GM10847 (cell line): ENCODE results near the gene INSR.

ENCODE experiments used
- POLR2A ChIP-seq: IDR thresholded peaks from 2 replicates; pipeline ENCODE4 v1.6.1; 2011; ENCODE audit not compliant: insufficient read length; ENCODE audit errors: extremely low read depth

The INSR gene

GRCh38 chr19:7168941-7169340 is 125.3 kb downstream of the INSR start:
- no peak for TF ChIP-seq POLR2A

- TF ChIP-seq POLR2A = no peak
Observed at GRCh38 chr19:7161292-7161691, 132.9 kb downstream of the INSR start.

GRCh38 chr19:7159105-7159933 is 134.9 kb downstream of the INSR start:
- TF ChIP-seq POLR2A = no peak

- TF ChIP-seq POLR2A = no peak
Observed at GRCh38 chr19:7153022-7153421, 141.2 kb downstream of the INSR start.

GRCh38 chr19:7152568-7152967 is 141.6 kb downstream of the INSR start:
- TF ChIP-seq POLR2A = no peak

- no peak for TF ChIP-seq POLR2A
Observed at GRCh38 chr19:7149956-7150705, 144.1 kb downstream of the INSR start.

GRCh38 chr19:7145494-7145893 is 148.7 kb downstream of the INSR start:
- TF ChIP-seq POLR2A = no peak

GRCh38 chr19:7142771-7143170 is 151.4 kb downstream of the INSR start:
- no peak for TF ChIP-seq POLR2A

- no peak for TF ChIP-seq POLR2A
Observed at GRCh38 chr19:7140137-7140536, 154.1 kb downstream of the INSR start.

- no peak for TF ChIP-seq POLR2A
Observed at GRCh38 chr19:7139095-7139494, 155.1 kb downstream of the INSR start.

GRCh38 chr19:7138402-7138801 is 155.8 kb downstream of the INSR start:
- no peak for TF ChIP-seq POLR2A

GRCh38 chr19:7137120-7137519 is 157.1 kb downstream of the INSR start:
- no peak for TF ChIP-seq POLR2A

GRCh38 chr19:7132054-7132453 is 162.2 kb downstream of the INSR start:
- no peak for TF ChIP-seq POLR2A

GRCh38 chr19:7130043-7130442 is 164.2 kb downstream of the INSR start:
- TF ChIP-seq POLR2A = no peak

GRCh38 chr19:7126132-7126531 is 168.1 kb downstream of the INSR start:
- no peak for TF ChIP-seq POLR2A

GRCh38 chr19:7125221-7125620 is 169.0 kb downstream of the INSR start:
- TF ChIP-seq POLR2A = no peak

GRCh38 chr19:7124782-7125181 is 169.4 kb downstream of the INSR start:
- TF ChIP-seq POLR2A = no peak

- TF ChIP-seq POLR2A = no peak
Observed at GRCh38 chr19:7122701-7123100, 171.5 kb downstream of the INSR start.
